Naive thymus-derived CD8-positive, alpha-beta T cell (primary cell): ENCODE measurements around the gene JAZF1. TPM values are rescaled to one million over a fixed set of nuclear protein-coding genes. Genes with fewer than 3 reads are reported as not detected.

Experiments used
- ATAC-seq, 2 donors: fragments of 150-1000 bp; cut with Tn5 transposase in 1 of 2; sonication (Bioruptor Pico), chemical (Tn5 transposase) in 1 of 2; 1 replicate in 1 of 2; 2 replicates in 1 of 2; pipeline ENCODE4 v1.10.0; 2021; ENCODE audit warnings: mild to moderate bottlenecking in 2 of 2, moderate library complexity in 2 of 2
- POLR2A ChIA-PET: fragments of 350-600 bp; sonication (Branson Sonifier 250); formaldehyde crosslinking; loops from one replicate; lab custom pipeline; 2021; ENCODE audit warnings: antibody characterized with exemption; lab: Charles Lee
- DNase-seq, 10 donors: peaks; one replicate each; pipeline versions ENCODE4 v3.0.0 to v3.0.0-alpha.2; 2020 to 2022
- H3K27ac Mint-ChIP-seq, 10 donors: one replicate each; pipeline ENCODE4 v1.8.0; 2020 to 2022; ENCODE audit warnings: mild to moderate bottlenecking in 10 of 10, mixed read lengths in 10 of 10, moderate library complexity in 4 of 10, inconsistent platforms in 1 of 10
- H3K27me3 Mint-ChIP-seq, 5 donors: one replicate each; pipeline ENCODE4 v1.8.0; 2021 to 2022; ENCODE audit warnings: mixed read lengths in 5 of 5
- H3K36me3 Mint-ChIP-seq, 3 donors: one replicate each; pipeline ENCODE4 v1.8.0; 2020 to 2022; ENCODE audit warnings: mixed read lengths in 3 of 3, mild to moderate bottlenecking in 2 of 3, inconsistent platforms in 1 of 3
- H3K4me1 Mint-ChIP-seq, 4 donors: one replicate each; pipeline ENCODE4 v1.8.0; 2021 to 2022; ENCODE audit warnings: mixed read lengths in 4 of 4
- H3K4me3 Mint-ChIP-seq, 10 donors: one replicate each; pipeline ENCODE4 v1.8.0; 2020 to 2022; ENCODE audit warnings: mild to moderate bottlenecking in 10 of 10, mixed read lengths in 10 of 10, moderate library complexity in 6 of 10, inconsistent platforms in 1 of 10
- H3K9me3 Mint-ChIP-seq, 9 donors: one replicate each; pipeline ENCODE4 v1.8.0; 2020 to 2022; ENCODE audit warnings: mixed read lengths in 9 of 9, mild to moderate bottlenecking in 3 of 9, inconsistent platforms in 1 of 9, moderate library complexity in 1 of 9
- polyA plus RNA-seq, 3 donors: library from polyadenylated mRNA; unstranded; fragments of 300-500 nt; fragmentation: Illumina TruSeq; gene quantifications; one replicate each; pipeline ENCODE4 v1.2.3, GENCODE V29; 2021
- total RNA-seq, 8 experiments: library from RNA in 2 of 8; stranded (reverse) in 2 of 8; gene quantifications; one replicate each; pipeline ENCODE4 v1.2.3 and lab custom pipeline; 2021 to 2026

JAZF1 gene
- total and polyA plus RNA-seq, 5 experiments from 2014 or later, result 1.4 to 8.6 (median 3.6) TPM

DNA sequence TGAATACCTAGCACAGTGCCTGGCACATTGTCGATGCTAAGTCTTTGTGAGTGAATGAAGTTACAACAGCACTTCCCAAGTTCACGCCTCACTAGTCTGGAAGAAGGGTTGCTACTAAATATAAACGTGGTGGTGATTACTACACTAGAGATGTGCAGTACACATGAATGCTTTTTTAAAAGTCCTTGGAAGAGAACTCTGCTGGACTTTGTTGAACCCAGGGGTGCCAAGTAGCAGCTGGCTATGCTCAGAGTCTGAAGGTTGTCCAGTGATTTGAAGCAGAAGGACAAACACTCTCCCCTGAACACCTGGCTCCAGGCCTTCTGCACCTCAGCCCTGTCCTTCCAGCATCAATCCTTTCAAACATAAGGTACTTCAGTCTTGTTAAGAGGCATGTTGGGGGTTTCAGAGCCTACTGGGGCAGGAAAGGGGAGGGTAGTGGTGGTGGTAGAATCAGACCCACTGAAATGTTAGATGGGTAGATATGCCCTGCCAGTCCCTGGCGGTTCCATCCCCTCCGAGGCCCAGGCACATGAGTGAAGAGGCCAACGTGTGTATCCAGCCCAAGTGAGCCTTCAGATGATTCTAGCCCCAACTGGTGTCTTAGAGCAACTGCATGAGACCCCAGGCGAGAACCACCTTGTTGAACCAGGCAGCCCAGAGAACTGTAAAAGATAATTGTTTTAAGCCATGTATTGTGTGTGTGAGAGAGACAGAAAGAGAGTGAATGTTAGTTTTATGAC is 346.2 kb downstream of the JAZF1 start:
- Mint-ChIP-seq H3K27me3 (no peaks in the 10 kb centered on the region), H3K9me3 (no peaks in the 10 kb centered on the region), H3K4me1 (peaks cover 3 to 10% (median 5%) of the 10 kb centered on the region in 4 donors), H3K27ac (peak overlapping the region in 5 of 10 donors; percentile 12 to 89 (median 57)), H3K36me3 (peaks cover 0 to 35% (median 10%) of the 10 kb centered on the region in 3 donors), H3K4me3 (no peak overlapping the region)
- DNase-seq (no peak), ATAC-seq (no peak)
- POLR2A ChIA-PET, result no interaction called here

DNA sequence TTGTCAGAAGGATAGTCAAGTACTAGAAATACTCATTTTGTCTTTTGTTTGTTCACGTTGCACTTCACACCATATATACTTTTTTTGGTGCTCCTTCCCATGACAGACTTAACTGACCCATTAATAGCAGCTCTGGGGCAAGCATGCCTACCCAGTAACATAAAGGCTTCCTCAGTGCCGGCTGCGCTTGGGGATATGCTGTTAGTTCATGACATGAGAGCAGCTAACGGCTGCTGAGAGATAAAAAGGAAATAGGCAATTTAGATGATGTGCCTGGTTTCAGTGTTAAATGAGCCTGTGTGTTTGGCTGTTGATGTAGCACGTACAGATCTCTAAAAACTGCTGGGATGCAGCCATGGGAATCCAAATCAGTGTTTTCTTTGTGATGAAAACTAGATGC is 354.2 kb downstream of the JAZF1 start:
- no peak for DNase-seq
- peak overlapping the region in 2 of 10 donors; percentile 9 to 66 for H3K27ac Mint-ChIP-seq
- POLR2A ChIA-PET, result no interaction called here
- ATAC-seq, result no peak
- peaks cover 0 to 71% (median 8%) of the 10 kb centered on the region in 3 donors for H3K36me3 Mint-ChIP-seq
- no peaks in the 10 kb centered on the region for H3K27me3 Mint-ChIP-seq
- no peak overlapping the region for H3K4me3 Mint-ChIP-seq
- no peaks in the 10 kb centered on the region for H3K9me3 Mint-ChIP-seq
- H3K4me1 Mint-ChIP-seq, result no peaks in the 10 kb centered on the region

DNA sequence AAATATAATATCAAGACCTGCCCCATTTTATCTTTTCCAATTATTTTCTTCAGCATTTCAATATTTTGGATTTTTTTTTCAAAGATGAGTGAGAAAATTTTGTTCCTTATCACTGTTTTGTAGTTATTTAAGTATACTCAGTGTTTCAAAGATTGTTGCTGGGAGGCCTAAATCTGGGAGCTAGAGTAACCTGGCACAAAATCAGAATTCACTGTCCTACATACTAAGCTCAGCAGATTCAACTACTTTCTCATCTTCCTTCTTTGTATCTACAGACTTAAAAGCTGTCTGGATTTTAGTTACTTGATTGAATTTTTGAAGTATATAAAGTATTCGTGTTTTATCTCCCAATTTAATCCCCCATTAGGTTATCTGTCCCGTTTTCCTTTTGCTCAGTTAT is 354.7 kb downstream of the JAZF1 start:
- DNase-seq, result no peak
- Mint-ChIP-seq H3K9me3 (no peaks in the 10 kb centered on the region), H3K36me3 (peaks cover 0 to 67% (median 8%) of the 10 kb centered on the region in 3 donors), H3K4me3 (no peak overlapping the region), H3K27me3 (no peaks in the 10 kb centered on the region), H3K27ac (peak overlapping the region in 2 of 10 donors; percentile 53 to 66), H3K4me1 (no peaks in the 10 kb centered on the region)
- no peak for ATAC-seq
- POLR2A ChIA-PET, result no interaction called here

DNA sequence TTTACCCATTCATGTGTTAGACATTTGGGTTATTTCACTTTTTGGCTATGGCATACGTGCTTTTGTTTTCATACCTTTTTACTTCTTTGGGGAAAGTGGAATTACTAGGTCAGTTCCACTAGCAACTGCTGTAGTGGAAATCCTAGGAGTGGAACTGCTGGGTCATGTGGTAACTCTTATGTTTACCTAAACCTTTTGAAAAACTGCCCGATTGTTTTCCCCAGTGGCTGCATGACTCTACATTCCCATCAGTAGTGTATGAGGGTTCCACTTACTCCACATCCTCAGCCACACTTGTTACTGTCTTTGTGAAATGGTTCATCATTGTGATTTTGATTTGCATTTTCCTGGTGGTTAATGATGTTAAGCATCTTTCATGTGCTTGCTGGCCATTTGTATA is 358.4 kb downstream of the JAZF1 start:
- H3K27me3 Mint-ChIP-seq, result no peaks in the 10 kb centered on the region
- peaks cover 4 to 68% (median 13%) of the 10 kb centered on the region in 3 donors for H3K36me3 Mint-ChIP-seq
- H3K27ac Mint-ChIP-seq, result no peak overlapping the region
- ATAC-seq, result no peak
- H3K9me3 Mint-ChIP-seq, result no peaks in the 10 kb centered on the region
- H3K4me3 Mint-ChIP-seq, result no peak overlapping the region
- no peaks in the 10 kb centered on the region for H3K4me1 Mint-ChIP-seq
- POLR2A ChIA-PET, result no interaction called here
- no peak for DNase-seq

DNA sequence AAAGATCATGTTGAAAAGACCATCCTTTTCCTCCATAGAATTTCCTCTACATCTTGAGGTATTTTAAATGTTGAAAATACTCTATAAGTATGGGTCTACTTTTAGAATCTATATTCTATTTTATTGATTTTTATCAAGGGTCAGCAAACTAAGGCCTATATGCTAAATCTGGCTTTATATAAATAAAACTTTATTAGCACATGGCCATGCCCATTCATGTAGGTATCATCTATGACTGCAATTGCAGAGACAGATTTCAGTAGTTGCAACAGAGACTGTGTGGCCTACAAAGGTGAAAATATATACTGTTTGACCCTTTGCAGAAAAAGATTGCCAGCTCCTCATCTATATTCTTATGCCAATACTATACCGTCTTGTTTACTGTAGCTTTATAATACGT is 367.9 kb downstream of the JAZF1 start:
- H3K4me3 Mint-ChIP-seq, result no peak overlapping the region
- no peak for DNase-seq
- peaks cover 0 to 13% (median 8%) of the 10 kb centered on the region in 4 donors for H3K4me1 Mint-ChIP-seq
- ATAC-seq, result no peak
- no peaks in the 10 kb centered on the region for H3K27me3 Mint-ChIP-seq
- POLR2A ChIA-PET, result no interaction called here
- no peaks in the 10 kb centered on the region for H3K9me3 Mint-ChIP-seq
- H3K27ac Mint-ChIP-seq, result no peak overlapping the region
- H3K36me3 Mint-ChIP-seq, result peaks cover 0 to 85% (median 24%) of the 10 kb centered on the region in 3 donors

DNA sequence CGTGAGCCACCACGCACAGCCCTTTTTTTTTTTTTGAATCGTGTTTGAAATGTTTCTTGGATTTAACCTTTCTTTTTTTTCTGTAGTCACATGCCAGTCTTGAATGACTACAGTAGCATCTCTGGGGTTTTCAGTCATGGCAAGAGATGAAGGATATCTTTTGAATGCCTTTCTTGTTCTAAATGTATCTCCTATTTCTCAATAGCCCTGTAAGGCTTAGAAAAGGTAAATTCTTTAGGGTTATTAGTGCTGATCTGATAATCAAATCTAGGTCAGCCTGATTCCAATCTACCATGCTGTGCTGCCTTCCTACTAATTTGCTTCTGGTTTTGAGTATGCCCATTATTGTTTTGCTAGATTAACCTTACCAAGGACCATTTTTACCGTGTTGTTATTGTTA is 370.4 kb downstream of the JAZF1 start:
- H3K27ac Mint-ChIP-seq, result peak overlapping the region in 2 of 10 donors; percentile 25 to 55
- H3K9me3 Mint-ChIP-seq, result no peaks in the 10 kb centered on the region
- DNase-seq, result no peak
- peaks cover 0 to 13% (median 10%) of the 10 kb centered on the region in 4 donors for H3K4me1 Mint-ChIP-seq
- no peaks in the 10 kb centered on the region for H3K27me3 Mint-ChIP-seq
- POLR2A ChIA-PET, result no interaction called here
- H3K4me3 Mint-ChIP-seq, result no peak overlapping the region
- no peak for ATAC-seq
- peaks cover 0 to 81% (median 18%) of the 10 kb centered on the region in 3 donors for H3K36me3 Mint-ChIP-seq

DNA sequence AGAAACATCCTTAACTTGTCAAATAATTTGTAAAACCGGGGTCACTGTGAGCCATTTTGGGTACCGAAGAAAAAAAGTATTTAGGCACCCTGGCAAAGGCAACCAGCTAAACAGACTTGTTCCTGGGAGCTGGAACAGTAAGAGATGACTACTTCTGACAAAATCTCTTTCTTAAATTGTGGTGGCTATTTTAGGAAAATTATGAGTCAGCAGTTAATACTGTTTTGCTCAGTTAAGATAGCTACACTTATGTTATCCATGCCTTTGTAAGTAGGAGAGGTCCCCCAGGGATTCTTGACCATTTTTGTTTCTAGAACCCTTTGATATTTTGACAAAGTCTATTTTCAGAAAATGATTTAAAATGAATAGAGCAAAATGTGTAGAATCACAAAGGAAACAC is 372.0 kb downstream of the JAZF1 start:
- Mint-ChIP-seq H3K4me3 (no peak overlapping the region), H3K27me3 (no peaks in the 10 kb centered on the region), H3K27ac (no peak overlapping the region), H3K9me3 (no peaks in the 10 kb centered on the region), H3K36me3 (peaks cover 0 to 78% (median 13%) of the 10 kb centered on the region in 3 donors), H3K4me1 (peaks cover 0 to 13% (median 10%) of the 10 kb centered on the region in 4 donors)
- no peak for DNase-seq
- no peak for ATAC-seq
- POLR2A ChIA-PET, result no interaction called here

DNA sequence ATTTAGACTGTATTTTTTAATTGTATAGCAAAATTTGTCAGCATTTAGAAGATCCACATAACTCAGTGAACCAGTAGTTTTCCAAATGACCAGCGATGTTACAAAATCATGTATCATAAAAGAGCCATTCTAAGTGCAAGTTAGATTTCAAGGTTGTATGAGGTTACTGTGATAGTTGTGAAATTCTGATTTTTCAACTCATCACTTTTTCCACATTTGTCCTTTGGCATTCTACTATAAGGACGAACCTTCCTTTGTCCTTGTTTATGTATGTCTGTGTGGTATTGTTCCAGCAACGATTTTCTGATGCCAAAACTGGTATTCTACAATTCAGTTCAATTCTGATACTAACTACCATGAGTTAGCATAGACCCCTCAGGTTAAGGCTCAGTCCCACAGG is 376.5 kb downstream of the JAZF1 start:
- Mint-ChIP-seq H3K27me3 (no peaks in the 10 kb centered on the region), H3K4me1 (peaks cover 0 to 14% (median 7%) of the 10 kb centered on the region in 4 donors), H3K4me3 (no peak overlapping the region), H3K27ac (no peak overlapping the region), H3K36me3 (peaks cover 0 to 69% (median 9%) of the 10 kb centered on the region in 3 donors), H3K9me3 (no peaks in the 10 kb centered on the region)
- ATAC-seq (no peak), DNase-seq (no peak)
- POLR2A ChIA-PET, result no interaction called here

DNA sequence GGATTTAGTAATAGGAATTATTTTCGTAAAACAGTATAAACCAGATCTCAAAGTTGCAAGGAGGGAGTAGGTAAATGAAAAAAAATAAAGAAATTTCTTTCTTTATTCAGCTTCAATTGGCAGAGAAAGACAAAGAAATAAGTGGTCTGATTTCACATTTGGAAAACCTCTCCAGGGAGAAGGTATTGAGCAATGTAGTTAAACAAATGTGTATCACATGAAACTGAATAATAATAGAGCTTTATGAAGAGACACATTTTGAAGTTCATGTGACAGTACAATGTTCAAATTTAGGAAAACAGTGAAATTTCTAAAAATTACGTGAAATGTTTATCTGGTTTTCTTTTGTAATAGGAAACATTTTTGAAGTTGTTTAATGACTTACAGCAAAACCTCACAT is 377.6 kb downstream of the JAZF1 start:
- POLR2A ChIA-PET, result no interaction called here
- Mint-ChIP-seq H3K27ac (peak overlapping the region in 1 of 10 donors; percentile 3), H3K27me3 (no peaks in the 10 kb centered on the region), H3K36me3 (peaks cover 0 to 74% (median 10%) of the 10 kb centered on the region in 3 donors), H3K4me3 (no peak overlapping the region), H3K9me3 (no peaks in the 10 kb centered on the region), H3K4me1 (peaks cover 0 to 10% (median 6%) of the 10 kb centered on the region in 4 donors)
- DNase-seq (no peak), ATAC-seq (no peak)

DNA sequence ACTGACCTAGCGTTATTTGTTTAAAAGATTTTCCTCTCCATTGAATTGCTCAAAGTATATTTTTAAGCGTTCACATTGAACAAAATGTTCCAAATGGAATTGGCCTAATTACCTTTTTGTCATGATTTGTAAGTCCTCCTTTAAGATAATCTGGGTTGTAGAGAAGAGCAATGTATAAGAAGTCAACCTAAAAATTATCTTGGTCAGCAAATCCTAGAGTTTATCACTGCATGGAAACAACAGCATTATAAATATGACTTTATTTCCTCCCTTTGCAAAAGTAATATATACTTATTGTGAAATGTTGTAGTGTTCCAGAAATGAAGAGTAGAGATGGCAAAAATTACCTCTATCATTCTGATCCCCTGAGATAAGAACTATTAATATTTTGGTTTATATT is 381.4 kb downstream of the JAZF1 start:
- Mint-ChIP-seq H3K36me3 (peaks cover 7 to 79% (median 15%) of the 10 kb centered on the region in 3 donors), H3K27ac (no peak overlapping the region), H3K9me3 (no peaks in the 10 kb centered on the region), H3K4me1 (peaks cover 0 to 9% (median 4%) of the 10 kb centered on the region in 4 donors), H3K27me3 (no peaks in the 10 kb centered on the region), H3K4me3 (no peak overlapping the region)
- DNase-seq (no peak), ATAC-seq (no peak)
- POLR2A ChIA-PET, result no interaction called here

DNA sequence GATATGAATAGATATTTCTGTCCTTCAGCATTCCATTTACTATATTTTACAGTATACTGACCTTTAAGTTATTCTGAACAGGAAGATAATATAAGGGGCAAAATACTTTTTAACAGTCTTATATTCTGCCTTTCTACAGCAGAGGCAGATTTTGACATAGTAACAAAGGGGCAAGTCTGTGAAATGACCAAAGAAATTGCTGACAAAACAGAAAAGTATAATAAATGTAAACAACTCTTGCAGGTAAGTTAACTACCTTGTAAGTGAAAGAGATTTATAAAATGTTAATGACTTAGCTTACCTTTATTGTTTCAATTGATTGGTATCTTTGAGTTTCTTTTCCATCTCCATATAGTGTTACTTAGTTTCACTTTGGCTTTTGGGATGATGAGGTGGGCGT is 384.6 kb downstream of the JAZF1 start:
- H3K36me3 Mint-ChIP-seq, result peaks cover 7 to 83% (median 23%) of the 10 kb centered on the region in 3 donors

DNA sequence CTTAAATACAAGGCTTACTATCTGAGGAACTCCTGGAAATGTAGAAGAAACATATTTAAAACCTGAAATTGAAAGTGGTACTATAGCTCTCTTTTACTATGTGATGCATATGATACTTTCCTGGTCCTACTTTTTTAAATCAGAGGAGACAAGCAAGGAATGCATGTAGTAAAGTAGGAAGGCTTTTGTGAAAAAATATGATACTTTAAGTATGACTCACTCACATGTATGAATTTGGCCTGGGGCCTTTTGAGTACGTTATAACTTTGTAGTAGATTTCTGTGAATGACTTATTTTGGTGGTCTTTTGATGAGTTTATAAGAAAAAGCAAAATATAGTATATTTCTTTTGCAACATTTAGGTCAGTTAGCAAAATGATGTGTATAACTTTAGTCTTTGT is 386.8 kb downstream of the JAZF1 start:
- H3K36me3 Mint-ChIP-seq, result peaks cover 7 to 87% (median 26%) of the 10 kb centered on the region in 3 donors
- H3K4me1 Mint-ChIP-seq, result peaks cover 0 to 3% (median under 1%) of the 10 kb centered on the region in 4 donors
- H3K27me3 Mint-ChIP-seq, result no peaks in the 10 kb centered on the region
- POLR2A ChIA-PET, result no interaction called here
- DNase-seq, result no peak
- H3K4me3 Mint-ChIP-seq, result no peak overlapping the region
- ATAC-seq, result no peak
- no peak overlapping the region for H3K27ac Mint-ChIP-seq
- no peaks in the 10 kb centered on the region for H3K9me3 Mint-ChIP-seq

More for the DNA sequence above, 384.6 kb downstream of the JAZF1 start:
- DNase-seq (no peak), ATAC-seq (no peak)
- Mint-ChIP-seq H3K4me3 (no peak overlapping the region), H3K9me3 (no peaks in the 10 kb centered on the region), H3K27ac (no peak overlapping the region), H3K27me3 (no peaks in the 10 kb centered on the region), H3K4me1 (peaks cover 0 to 2% (median under 1%) of the 10 kb centered on the region in 4 donors)
- POLR2A ChIA-PET, result no interaction called here

DNA sequence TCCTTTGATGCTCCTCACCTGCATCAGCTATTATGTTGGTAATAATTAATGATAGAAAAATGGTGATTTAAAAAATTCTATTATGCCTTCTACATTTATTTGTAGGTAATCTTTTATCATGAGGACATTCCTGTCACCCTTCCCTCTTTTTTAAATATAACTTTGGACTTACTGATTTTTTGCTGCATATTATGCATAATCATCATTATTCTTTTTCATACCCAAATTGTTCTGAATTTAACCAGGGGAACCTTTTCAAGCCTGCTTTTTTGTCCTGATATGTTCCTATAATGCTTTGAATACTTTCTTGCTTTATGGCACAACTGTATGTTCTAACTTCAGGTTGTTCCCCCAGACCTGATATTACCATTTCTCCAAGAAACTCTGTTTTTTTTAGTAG is 392.2 kb downstream of the JAZF1 start:
- Mint-ChIP-seq H3K9me3 (no peaks in the 10 kb centered on the region), H3K27me3 (no peaks in the 10 kb centered on the region), H3K27ac (no peak overlapping the region), H3K4me1 (peaks cover 2 to 8% (median 5%) of the 10 kb centered on the region in 4 donors), H3K4me3 (no peak overlapping the region), H3K36me3 (peaks cover 4 to 86% (median 30%) of the 10 kb centered on the region in 3 donors)
- ATAC-seq (no peak), DNase-seq (no peak)
- POLR2A ChIA-PET, result no interaction called here
